ENCODE measurements around the gene OR6K2.

Gene OR6K2, protein sequence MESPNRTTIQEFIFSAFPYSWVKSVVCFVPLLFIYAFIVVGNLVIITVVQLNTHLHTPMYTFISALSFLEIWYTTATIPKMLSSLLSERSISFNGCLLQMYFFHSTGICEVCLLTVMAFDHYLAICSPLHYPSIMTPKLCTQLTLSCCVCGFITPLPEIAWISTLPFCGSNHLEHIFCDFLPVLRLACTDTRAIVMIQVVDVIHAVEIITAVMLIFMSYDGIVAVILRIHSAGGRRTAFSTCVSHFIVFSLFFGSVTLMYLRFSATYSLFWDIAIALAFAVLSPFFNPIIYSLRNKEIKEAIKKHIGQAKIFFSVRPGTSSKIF

GRCh38 chr1:158700552-158700951, at the start of gene OR6K2:
OR6K2 (minus strand) TSS chr1:158700652; CDS start chr1:158700652, 0 bp downstream.
- in situ Hi-C loops (cut with MboI; ENCODE audit: low sequenced_read_pairs, unreplicated experiment) = no loop called here
- TF ChIP-seq, protein P1, sequence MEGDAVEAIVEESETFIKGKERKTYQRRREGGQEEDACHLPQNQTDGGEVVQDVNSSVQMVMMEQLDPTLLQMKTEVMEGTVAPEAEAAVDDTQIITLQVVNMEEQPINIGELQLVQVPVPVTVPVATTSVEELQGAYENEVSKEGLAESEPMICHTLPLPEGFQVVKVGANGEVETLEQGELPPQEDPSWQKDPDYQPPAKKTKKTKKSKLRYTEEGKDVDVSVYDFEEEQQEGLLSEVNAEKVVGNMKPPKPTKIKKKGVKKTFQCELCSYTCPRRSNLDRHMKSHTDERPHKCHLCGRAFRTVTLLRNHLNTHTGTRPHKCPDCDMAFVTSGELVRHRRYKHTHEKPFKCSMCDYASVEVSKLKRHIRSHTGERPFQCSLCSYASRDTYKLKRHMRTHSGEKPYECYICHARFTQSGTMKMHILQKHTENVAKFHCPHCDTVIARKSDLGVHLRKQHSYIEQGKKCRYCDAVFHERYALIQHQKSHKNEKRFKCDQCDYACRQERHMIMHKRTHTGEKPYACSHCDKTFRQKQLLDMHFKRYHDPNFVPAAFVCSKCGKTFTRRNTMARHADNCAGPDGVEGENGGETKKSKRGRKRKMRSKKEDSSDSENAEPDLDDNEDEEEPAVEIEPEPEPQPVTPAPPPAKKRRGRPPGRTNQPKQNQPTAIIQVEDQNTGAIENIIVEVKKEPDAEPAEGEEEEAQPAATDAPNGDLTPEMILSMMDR (IDR thresholded peaks at IDR 0.05; ENCODE audit: borderline replicate concordance, control extremely low read depth, extremely low read depth, insufficient read depth, missing control alignments) = no peak
- DNase-seq (ENCODE audit: low spot score) = no peak

DNA sequence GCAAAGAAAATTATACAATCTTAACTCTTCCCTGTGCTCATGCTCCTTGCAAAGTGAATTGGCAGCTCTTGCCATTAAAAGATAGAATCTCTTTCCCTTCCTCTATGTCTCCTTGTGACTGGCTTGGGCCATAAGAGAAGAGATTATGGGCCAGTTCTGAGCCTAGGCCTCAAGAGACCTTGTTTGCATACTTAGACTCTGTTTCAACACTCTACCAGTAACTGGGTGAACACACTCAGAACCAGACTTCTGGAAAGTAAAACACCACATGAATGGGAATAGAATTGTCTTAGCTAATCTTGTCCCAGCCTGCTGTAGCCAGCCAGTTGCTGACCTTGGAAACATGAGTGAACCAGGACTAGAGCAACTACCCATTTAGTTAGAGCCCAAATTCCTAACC, 35.4 kb upstream of the OR6K2 start:
- no peak for DNase-seq (ENCODE audit: low spot score)
- in situ Hi-C loops (cut with MboI; ENCODE audit: low sequenced_read_pairs, unreplicated experiment) = no loop called here
- TF ChIP-seq, protein P1 (IDR thresholded peaks at IDR 0.05; ENCODE audit: borderline replicate concordance, control extremely low read depth, extremely low read depth, insufficient read depth, missing control alignments) = no peak

GRCh38 chr1:158732524-158732923, 32.1 kb upstream of the OR6K2 start:
- TF ChIP-seq, protein P1 (IDR thresholded peaks at IDR 0.05; ENCODE audit: borderline replicate concordance, control extremely low read depth, extremely low read depth, insufficient read depth, missing control alignments) = no peak
- DNase-seq (ENCODE audit: low spot score) = no peak
- in situ Hi-C loops (cut with MboI; ENCODE audit: low sequenced_read_pairs, unreplicated experiment) = no loop called here

DNA sequence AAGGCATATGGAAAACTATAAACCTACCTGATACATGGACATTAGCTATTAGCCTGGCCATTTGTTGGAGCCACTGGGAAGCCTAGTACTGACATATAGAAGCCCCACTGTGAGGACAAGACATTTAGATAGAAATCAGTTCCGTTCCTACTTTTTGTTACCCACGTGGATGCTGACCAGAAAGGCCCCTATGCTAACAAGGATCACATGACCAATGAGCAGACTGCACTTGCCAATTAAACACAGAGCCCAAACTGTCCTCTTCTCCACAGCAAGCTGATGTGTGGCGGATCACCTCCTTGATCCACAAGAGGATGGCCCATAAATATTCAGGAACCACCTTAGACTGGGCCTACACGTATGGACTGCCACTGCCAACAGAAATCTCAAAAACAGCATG, 31.3 kb upstream of the OR6K2 start:
- DNase-seq (ENCODE audit: low spot score) = no peak
- TF ChIP-seq, protein P1 (IDR thresholded peaks at IDR 0.05; ENCODE audit: borderline replicate concordance, control extremely low read depth, extremely low read depth, insufficient read depth, missing control alignments) = no peak
- in situ Hi-C loops (cut with MboI; ENCODE audit: low sequenced_read_pairs, unreplicated experiment) = no loop called here

DNA sequence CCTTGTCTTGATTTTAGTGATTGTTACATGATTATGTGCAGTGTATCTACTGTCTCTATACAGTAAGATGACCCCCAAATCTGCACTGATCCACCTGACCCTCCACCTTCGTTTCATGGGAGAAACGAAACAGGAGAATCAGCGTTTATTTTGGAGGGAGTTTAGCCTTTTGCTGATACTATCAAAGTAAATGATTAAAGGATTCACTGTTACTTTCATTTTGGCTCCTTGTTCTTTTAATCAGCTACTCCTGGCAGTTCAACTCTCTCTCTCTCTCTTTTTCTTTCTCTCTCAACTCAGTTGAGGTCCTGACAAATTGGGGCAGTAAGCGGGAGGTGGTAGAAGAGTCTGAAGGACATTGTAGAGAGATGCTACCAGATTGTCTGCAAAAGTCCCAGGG, 30.0 kb upstream of the OR6K2 start:
- DNase-seq (ENCODE audit: low spot score) = no peak
- TF ChIP-seq, protein P1 (IDR thresholded peaks at IDR 0.05; ENCODE audit: borderline replicate concordance, control extremely low read depth, extremely low read depth, insufficient read depth, missing control alignments) = no peak
- in situ Hi-C loops (cut with MboI; ENCODE audit: low sequenced_read_pairs, unreplicated experiment) = no loop called here

DNA sequence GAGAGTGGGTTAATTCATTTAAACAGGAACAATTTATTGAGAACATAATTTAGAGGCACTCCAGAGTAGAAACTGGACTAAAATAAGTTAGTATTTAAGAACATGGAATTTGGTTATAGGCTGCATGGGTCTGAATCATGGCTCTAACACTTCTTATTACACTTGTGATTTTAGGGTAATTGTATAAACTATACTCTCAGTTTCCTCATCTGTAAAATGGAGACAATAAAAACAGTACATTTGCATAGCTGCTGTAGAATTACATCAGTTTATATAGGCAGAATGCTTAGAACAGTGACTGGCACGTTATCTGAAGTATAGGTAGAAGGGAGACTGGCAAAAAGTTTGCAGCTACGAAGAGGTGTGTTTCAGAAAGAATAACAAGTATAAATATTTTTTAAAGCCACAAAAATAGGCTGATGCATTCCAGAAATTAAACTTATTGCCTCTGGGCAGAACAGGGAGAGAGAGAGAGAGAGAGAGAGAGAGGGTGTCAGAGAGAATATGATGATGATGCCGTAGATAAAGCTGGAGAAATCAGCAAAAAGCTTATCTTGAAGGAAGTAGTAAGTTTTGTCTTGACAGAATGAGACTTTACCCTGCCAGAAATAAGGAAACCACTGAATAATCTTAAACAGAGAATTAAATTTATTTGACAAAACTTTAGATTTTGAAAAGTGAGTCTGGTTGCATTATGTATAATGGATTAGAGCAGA, 28.2 kb upstream of the OR6K2 start:
- in situ Hi-C loops (cut with MboI; ENCODE audit: low sequenced_read_pairs, unreplicated experiment) = no loop called here
- TF ChIP-seq, protein P1 (IDR thresholded peaks at IDR 0.05; ENCODE audit: borderline replicate concordance, control extremely low read depth, extremely low read depth, insufficient read depth, missing control alignments) = no peak
- DNase-seq (ENCODE audit: low spot score) = no peak

Measured in GM13976 (cell line).